ENCODE results near the gene MAD1L1. TPM values are rescaled to one million over a fixed set of nuclear protein-coding genes. Genes with fewer than 3 reads are reported as not detected.

Gene MAD1L1
- total RNA-seq, 1 donor from 2014 or later = 16.2 TPM

DNA sequence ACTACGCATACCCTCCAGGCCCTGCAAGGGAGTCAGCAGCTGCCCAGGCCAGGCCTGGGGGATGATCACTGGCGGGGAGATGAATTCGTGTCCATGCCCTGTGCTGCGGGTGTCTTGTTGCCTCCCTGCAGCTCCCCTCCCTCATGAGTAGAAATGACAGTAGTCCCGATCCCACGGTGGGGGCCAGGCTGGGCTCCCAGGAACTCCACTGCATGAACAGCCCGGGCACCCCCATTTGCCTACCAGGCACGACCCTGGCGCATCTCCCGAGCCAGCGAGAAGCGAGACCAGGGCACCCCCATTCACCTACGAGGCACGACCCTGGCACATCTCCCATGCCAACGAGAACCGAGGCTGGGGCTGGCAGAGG, 316.2 kb downstream of the MAD1L1 start:
- H3K27me3 ChIP-seq (ENCODE audit: low read depth) = no peaks in the 10 kb centered on the region
- no peaks in the 10 kb centered on the region for H3K36me3 ChIP-seq
- TF ChIP-seq, protein P1, sequence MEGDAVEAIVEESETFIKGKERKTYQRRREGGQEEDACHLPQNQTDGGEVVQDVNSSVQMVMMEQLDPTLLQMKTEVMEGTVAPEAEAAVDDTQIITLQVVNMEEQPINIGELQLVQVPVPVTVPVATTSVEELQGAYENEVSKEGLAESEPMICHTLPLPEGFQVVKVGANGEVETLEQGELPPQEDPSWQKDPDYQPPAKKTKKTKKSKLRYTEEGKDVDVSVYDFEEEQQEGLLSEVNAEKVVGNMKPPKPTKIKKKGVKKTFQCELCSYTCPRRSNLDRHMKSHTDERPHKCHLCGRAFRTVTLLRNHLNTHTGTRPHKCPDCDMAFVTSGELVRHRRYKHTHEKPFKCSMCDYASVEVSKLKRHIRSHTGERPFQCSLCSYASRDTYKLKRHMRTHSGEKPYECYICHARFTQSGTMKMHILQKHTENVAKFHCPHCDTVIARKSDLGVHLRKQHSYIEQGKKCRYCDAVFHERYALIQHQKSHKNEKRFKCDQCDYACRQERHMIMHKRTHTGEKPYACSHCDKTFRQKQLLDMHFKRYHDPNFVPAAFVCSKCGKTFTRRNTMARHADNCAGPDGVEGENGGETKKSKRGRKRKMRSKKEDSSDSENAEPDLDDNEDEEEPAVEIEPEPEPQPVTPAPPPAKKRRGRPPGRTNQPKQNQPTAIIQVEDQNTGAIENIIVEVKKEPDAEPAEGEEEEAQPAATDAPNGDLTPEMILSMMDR (IDR thresholded peaks at IDR 0.05; ENCODE audit: borderline replicate concordance) = no peak
- intact Hi-C loops (cut with micrococcal nuclease) = no loop called here
- H3K27ac ChIP-seq (replicated peaks) = no peak overlapping the region
- H3K9me3 ChIP-seq (replicated peaks) = no peaks in the 10 kb centered on the region
- no peak overlapping the region for H3K4me3 ChIP-seq
- H3K4me1 ChIP-seq = peaks cover 51% of the 10 kb centered on the region
- no peak for DNase-seq

DNA sequence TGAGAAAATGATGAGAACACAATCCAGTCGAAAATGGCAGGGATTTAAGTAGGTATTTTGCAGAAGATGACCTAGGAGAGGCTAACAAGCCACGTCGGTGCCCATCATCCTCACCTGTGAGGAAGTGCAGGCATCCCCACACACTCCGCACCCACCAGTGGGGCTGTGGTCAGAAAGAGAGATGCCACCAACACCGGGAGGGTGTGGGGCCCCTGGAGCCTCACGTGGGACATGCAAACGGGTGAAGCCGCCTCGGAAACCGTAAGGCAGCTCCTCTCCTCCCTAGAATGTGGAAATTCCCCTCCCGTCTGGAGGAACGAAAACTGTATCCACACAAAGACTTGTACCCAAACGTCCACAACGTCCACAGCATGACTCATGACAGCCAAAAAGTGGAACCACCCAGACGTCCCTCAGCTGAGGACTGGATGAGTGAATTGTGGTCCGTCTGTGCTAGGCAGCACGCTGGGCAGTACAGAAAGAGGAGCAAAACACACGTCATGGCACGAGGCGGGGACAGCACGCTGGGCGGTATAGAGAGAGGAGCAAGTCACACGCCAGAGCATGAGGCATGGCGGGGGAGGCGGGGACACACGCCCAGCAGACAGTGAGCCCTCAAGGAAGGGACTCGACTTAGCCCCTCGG, 316.7 kb downstream of the MAD1L1 start:
- no peaks in the 10 kb centered on the region for H3K36me3 ChIP-seq
- no peak overlapping the region for H3K27ac ChIP-seq (replicated peaks)
- intact Hi-C loops (cut with micrococcal nuclease) = no loop called here
- no peaks in the 10 kb centered on the region for H3K27me3 ChIP-seq (ENCODE audit: low read depth)
- H3K9me3 ChIP-seq (replicated peaks) = no peaks in the 10 kb centered on the region
- peaks cover 51% of the 10 kb centered on the region for H3K4me1 ChIP-seq
- no peak overlapping the region for H3K4me3 ChIP-seq
- no peak for DNase-seq
- TF ChIP-seq, protein P1 (IDR thresholded peaks at IDR 0.05; ENCODE audit: borderline replicate concordance) = no peak

DNA sequence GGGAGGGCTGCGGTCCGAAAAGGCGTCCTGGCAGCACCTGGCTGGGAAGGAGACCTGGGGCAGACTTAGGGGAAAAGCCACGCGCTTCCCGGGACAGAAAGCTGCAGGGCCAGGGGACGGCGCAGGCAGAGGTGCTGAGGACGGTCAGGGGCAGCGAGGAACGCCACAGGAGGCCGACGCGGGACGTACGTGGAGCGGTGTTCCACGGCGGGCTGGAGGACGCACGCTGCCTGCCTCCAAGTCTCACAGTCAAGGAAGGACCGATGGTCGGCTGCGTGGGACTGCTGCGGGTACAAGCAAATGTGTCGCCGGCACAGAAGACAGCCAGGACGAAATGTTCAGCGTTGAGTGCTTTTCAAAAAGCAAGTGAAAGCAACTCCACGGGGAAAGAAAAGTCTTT, 317.4 kb downstream of the MAD1L1 start:
- no peak for DNase-seq
- Histone ChIP-seq H3K4me3 (no peak overlapping the region), H3K27ac (replicated peaks) (no peak overlapping the region), H3K36me3 (no peaks in the 10 kb centered on the region), H3K27me3 (ENCODE audit: low read depth) (no peaks in the 10 kb centered on the region), H3K4me1 (peaks cover 51% of the 10 kb centered on the region), H3K9me3 (replicated peaks) (no peaks in the 10 kb centered on the region)
- intact Hi-C loops (cut with micrococcal nuclease) = no loop called here
- TF ChIP-seq, protein P1 (IDR thresholded peaks at IDR 0.05; ENCODE audit: borderline replicate concordance) = no peak

DNA sequence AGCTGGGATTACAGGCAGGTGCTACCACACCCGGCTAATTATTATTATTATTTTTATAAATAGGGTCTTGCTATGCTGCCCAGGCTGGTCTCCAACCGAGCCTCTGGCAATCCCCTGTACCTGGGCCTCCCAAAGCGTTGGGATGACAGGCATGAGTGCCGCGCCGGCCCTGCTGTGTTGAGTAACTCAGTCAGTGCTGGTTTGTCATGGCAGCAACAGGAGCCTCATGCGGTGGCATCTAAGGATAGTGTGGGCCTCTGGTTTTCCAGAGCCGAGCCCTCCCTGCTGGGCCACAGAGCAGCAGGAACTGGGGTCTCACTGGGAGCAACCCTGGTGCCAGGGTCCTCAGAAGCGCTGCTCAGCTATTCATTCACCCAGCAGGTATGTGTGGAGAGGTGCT, 318.0 kb downstream of the MAD1L1 start:
- no peak overlapping the region for H3K27ac ChIP-seq (replicated peaks)
- no peak for DNase-seq
- H3K4me1 ChIP-seq = peaks cover 47% of the 10 kb centered on the region
- no peak overlapping the region for H3K4me3 ChIP-seq
- H3K27me3 ChIP-seq (ENCODE audit: low read depth) = no peaks in the 10 kb centered on the region
- no peaks in the 10 kb centered on the region for H3K36me3 ChIP-seq
- intact Hi-C loops (cut with micrococcal nuclease) = no loop called here
- TF ChIP-seq, protein P1 (IDR thresholded peaks at IDR 0.05; ENCODE audit: borderline replicate concordance) = no peak
- H3K9me3 ChIP-seq (replicated peaks) = no peaks in the 10 kb centered on the region

DNA sequence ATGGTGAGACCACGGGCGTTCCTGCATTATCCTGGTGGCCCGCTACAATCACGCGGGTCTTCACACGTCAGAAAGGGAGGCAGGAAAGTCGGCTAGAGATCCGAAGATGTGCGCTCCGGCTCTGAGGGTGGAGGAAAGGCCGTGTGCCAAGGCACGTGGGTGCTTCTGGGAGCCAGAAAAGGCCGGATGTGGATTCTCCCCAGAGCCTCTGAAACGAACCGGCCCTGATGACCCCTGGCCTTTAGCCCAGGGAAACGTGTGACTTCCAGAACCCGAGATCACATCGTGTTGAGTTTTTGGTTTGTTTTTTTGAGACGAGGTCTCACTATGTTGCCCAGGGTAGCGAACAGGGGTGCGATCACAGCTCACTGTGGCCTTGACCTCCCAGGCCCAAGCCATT, 318.4 kb downstream of the MAD1L1 start:
- Histone ChIP-seq H3K9me3 (replicated peaks) (no peaks in the 10 kb centered on the region), H3K4me1 (peaks cover 43% of the 10 kb centered on the region), H3K4me3 (peak overlapping the region; percentile 23), H3K27ac (replicated peaks) (peak overlapping the region; percentile 16), H3K27me3 (ENCODE audit: low read depth) (no peaks in the 10 kb centered on the region), H3K36me3 (no peaks in the 10 kb centered on the region)
- peak; percentile 71 for DNase-seq
- intact Hi-C loops (cut with micrococcal nuclease) = no loop called here
- TF ChIP-seq, protein P1 (IDR thresholded peaks at IDR 0.05; ENCODE audit: borderline replicate concordance) = no peak

Data from left ventricle myocardium inferior (tissue), 1 donor.